Liver (tissue), 9 donors: Measurements from ENCODE around the gene ADGRV1. TPM values are rescaled to one million over a fixed set of nuclear protein-coding genes. Genes with fewer than 3 reads are reported as not detected.
A peak's percentile ranks its signal among the peaks of the same experiment; 100 is the strongest.

Source experiments
- DNase-seq: peaks from one replicate; pipeline ENCODE4 v3.0.0-alpha.2; 2017; ENCODE audit warnings: low spot score
- H3K27ac ChIP-seq, 2 donors: one replicate each; pipeline ENCODE4 v1.7.0; 2013; ENCODE audit warnings: inconsistent platforms in 2 of 2, low read length in 2 of 2, control low read depth in 1 of 2, low read depth in 1 of 2, mild to moderate bottlenecking in 1 of 2
- H3K27me3 ChIP-seq, 4 donors: one replicate each; pipeline versions ENCODE4 v1.6.1 to v1.7.0; 2013; ENCODE audit warnings: low read length in 3 of 4, inconsistent platforms in 1 of 4, mild to moderate bottlenecking in 1 of 4, moderate library complexity in 1 of 4; ENCODE audit not compliant: control insufficient read depth in 4 of 4, insufficient read depth in 4 of 4
- H3K36me3 ChIP-seq, 4 donors: one replicate each; pipeline versions ENCODE4 v1.6.1 to v1.7.0; 2013; ENCODE audit warnings: low read length in 3 of 4, mild to moderate bottlenecking in 3 of 4, low read depth in 1 of 4, moderate library complexity in 1 of 4; ENCODE audit not compliant: control insufficient read depth in 4 of 4, insufficient read depth in 3 of 4
- H3K4me1 ChIP-seq, 4 donors: one replicate each; pipeline versions ENCODE4 v1.6.1 to v1.7.0; 2013; ENCODE audit warnings: low read length in 3 of 4, mild to moderate bottlenecking in 3 of 4, moderate library complexity in 1 of 4; ENCODE audit not compliant: control insufficient read depth in 4 of 4, insufficient read depth in 4 of 4
- H3K4me3 ChIP-seq, 3 donors: one replicate each; pipeline versions ENCODE4 v1.6.1 to v1.7.0; 2013; ENCODE audit warnings: low read length in 3 of 3, control low read depth in 1 of 3, low read depth in 1 of 3, mild to moderate bottlenecking in 1 of 3
- H3K9ac ChIP-seq, 2 donors: one replicate each; pipeline ENCODE4 v1.7.0; 2013; ENCODE audit warnings: low read length in 2 of 2, mild to moderate bottlenecking in 2 of 2, moderate library complexity in 2 of 2, control low read depth in 1 of 2, low read depth in 1 of 2
- H3K9me3 ChIP-seq, 4 donors: one replicate each; pipeline versions ENCODE4 v1.6.1 to v1.7.0; 2013; ENCODE audit warnings: low read length in 3 of 4; ENCODE audit not compliant: control insufficient read depth in 4 of 4
- EGR1 ChIP-seq, 2 donors: IDR thresholded peaks; 2 replicates each; pipeline ENCODE4 v1.6.1; 2016 to 2018; ENCODE audit warnings: antibody characterized with exemption in 2 of 2, low read depth in 2 of 2
- FOXA1 ChIP-seq: IDR thresholded peaks from 2 replicates; pipeline ENCODE4 v1.6.1; 2016; ENCODE audit warnings: antibody characterized with exemption
- HNF4A ChIP-seq, 2 donors: conservative IDR thresholded peaks; 2 replicates each; pipeline ENCODE4 v1.6.1; 2016; ENCODE audit warnings: antibody characterized with exemption in 2 of 2, mild to moderate bottlenecking in 2 of 2
- RAD21 ChIP-seq, 2 donors: IDR thresholded peaks; 2 replicates each; pipeline ENCODE4 v1.6.1; 2016; ENCODE audit warnings: antibody characterized with exemption in 2 of 2, mild to moderate bottlenecking in 2 of 2
- RXRA ChIP-seq, 2 donors: IDR thresholded peaks; 2 replicates each; pipeline ENCODE4 v1.6.1; 2017 to 2018; ENCODE audit warnings: antibody characterized with exemption in 2 of 2, mild to moderate bottlenecking in 1 of 2
- SP1 ChIP-seq: IDR thresholded peaks from 2 replicates; pipeline ENCODE4 v1.6.1; 2018; ENCODE audit warnings: antibody characterized with exemption, mild to moderate bottlenecking
- WGBS: extraction: QIAGEN DNeasy Blood & Tissue Kit; methylation state at CpG from one replicate; pipeline ENCODE4 v1.1.7; 2013; 5-methylcytosine and 5-hydroxymethylcytosine counted together
- polyA plus RNA-seq, 2 donors: library from polyadenylated mRNA; stranded (reverse) in 1 of 2; unstranded in 1 of 2; fragments of 200-250 nt in 1 of 2; fragments of >200 nt in 1 of 2; fragmentation: Nextera tagmentation in 1 of 2; extraction: Ambion mirVana in 1 of 2; gene quantifications; one replicate each; pipeline versions ENCODE4 v1.2.1 to v1.2.3, GENCODE V29; 2013 to 2015
- total RNA-seq, 2 donors: library from RNA; depleted of rRNA; stranded (reverse); fragments of >200 nt; gene quantifications; one replicate each; pipeline ENCODE4 v1.2.3, GENCODE V29; 2014
- TF ChIP-seq, protein P1 (sequence below): fragments of 150-350 bp; IDR thresholded peaks from 2 replicates; pipeline ENCODE4 v1.5.1; 2017; ENCODE audit warnings: improper control_type of control experiment, low read depth, low read length; ENCODE audit not compliant: missing input control
- TF ChIP-seq, protein P2 (sequence below): IDR thresholded peaks from 2 replicates; pipeline ENCODE4 v1.6.1; 2016; ENCODE audit warnings: antibody characterized with exemption
- TF ChIP-seq, protein P3 (sequence below): IDR thresholded peaks from 2 replicates; pipeline ENCODE4 v1.6.1; 2016; ENCODE audit warnings: antibody characterized with exemption
- donor health status: healthy.
- donor health status: healthy.
- donor health status: healthy.
- donor health status: healthy.
- donor health status: healthy.

The ADGRV1 gene
- total and polyA plus RNA-seq, 4 donors: 5.1 to 15.5 (median 9.6) TPM

DNA sequence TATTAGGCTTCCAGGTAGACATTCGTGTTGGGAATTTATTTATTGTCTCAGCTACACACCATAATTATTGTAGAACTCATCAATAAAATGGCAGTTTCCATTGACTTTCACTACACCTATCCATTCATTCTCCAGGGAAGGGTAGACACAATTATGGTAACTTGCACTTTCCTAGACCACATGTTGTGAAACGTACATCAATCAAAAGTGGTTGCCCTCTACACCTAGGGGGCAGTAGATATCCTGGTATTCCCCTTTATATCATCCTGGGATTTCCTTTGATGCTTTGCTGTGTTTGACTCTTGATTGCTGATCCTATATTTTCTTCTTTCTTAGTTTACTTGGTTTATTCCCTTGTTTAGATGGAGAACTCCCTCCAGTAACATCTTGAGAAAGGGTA lies 47.9 kb downstream of the ADGRV1 start:
- Histone ChIP-seq H3K4me1 (no peaks in the 10 kb centered on the region), H3K4me3 (no peak overlapping the region), H3K9me3 (no peaks in the 10 kb centered on the region), H3K27me3 (peaks cover 0 to 10% (median 1%) of the 10 kb centered on the region in 4 donors), H3K36me3 (no peaks in the 10 kb centered on the region), H3K9ac (no peak overlapping the region), H3K27ac (no peak overlapping the region)
- no peak for TF ChIP-seq HNF4A (conservative IDR thresholded peaks at IDR 0.05)
- TF ChIP-seq, protein P1, sequence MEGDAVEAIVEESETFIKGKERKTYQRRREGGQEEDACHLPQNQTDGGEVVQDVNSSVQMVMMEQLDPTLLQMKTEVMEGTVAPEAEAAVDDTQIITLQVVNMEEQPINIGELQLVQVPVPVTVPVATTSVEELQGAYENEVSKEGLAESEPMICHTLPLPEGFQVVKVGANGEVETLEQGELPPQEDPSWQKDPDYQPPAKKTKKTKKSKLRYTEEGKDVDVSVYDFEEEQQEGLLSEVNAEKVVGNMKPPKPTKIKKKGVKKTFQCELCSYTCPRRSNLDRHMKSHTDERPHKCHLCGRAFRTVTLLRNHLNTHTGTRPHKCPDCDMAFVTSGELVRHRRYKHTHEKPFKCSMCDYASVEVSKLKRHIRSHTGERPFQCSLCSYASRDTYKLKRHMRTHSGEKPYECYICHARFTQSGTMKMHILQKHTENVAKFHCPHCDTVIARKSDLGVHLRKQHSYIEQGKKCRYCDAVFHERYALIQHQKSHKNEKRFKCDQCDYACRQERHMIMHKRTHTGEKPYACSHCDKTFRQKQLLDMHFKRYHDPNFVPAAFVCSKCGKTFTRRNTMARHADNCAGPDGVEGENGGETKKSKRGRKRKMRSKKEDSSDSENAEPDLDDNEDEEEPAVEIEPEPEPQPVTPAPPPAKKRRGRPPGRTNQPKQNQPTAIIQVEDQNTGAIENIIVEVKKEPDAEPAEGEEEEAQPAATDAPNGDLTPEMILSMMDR: peak; percentile 19
- no peak for TF ChIP-seq FOXA1
- TF ChIP-seq, protein P2, sequence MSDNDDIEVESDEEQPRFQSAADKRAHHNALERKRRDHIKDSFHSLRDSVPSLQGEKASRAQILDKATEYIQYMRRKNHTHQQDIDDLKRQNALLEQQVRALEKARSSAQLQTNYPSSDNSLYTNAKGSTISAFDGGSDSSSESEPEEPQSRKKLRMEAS: no peak
- peak in 1 of 2 donors; percentile 14 for TF ChIP-seq RAD21 (IDR thresholded peaks at IDR 0.05)
- TF ChIP-seq SP1: no peak
- DNase-seq: no peak
- WGBS: 33% methylated on average over 2 of the region's 2 CpGs

DNA sequence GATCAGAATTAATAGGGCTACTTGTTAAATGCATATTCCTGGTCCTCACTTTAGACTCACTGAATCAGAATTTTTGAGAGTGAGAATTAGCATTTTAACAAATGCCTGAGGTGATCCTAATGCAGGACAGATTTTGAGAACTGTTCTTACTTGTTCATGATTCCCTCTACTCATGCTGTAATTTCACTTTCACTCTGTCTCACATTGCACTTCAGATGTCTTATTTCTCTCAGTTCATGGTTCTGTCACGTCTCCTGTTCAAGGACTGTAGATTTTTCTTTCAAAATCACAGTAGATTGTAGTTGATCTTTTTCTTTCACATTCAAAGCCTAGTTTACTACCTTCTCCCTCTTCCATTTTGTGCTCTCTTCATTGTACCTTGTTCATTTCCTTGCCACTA lies 54.3 kb downstream of the ADGRV1 start:
- peaks cover 0 to 6% (median 0%) of the 10 kb centered on the region in 4 donors for H3K27me3 ChIP-seq
- no peak overlapping the region for H3K9ac ChIP-seq
- H3K4me3 ChIP-seq: no peak overlapping the region
- no peaks in the 10 kb centered on the region for H3K4me1 ChIP-seq
- H3K9me3 ChIP-seq: no peaks in the 10 kb centered on the region
- no peak overlapping the region for H3K27ac ChIP-seq
- WGBS: 42% methylated on average over 1 of the region's 1 CpG
- DNase-seq: no peak
- TF ChIP-seq, protein P3, sequence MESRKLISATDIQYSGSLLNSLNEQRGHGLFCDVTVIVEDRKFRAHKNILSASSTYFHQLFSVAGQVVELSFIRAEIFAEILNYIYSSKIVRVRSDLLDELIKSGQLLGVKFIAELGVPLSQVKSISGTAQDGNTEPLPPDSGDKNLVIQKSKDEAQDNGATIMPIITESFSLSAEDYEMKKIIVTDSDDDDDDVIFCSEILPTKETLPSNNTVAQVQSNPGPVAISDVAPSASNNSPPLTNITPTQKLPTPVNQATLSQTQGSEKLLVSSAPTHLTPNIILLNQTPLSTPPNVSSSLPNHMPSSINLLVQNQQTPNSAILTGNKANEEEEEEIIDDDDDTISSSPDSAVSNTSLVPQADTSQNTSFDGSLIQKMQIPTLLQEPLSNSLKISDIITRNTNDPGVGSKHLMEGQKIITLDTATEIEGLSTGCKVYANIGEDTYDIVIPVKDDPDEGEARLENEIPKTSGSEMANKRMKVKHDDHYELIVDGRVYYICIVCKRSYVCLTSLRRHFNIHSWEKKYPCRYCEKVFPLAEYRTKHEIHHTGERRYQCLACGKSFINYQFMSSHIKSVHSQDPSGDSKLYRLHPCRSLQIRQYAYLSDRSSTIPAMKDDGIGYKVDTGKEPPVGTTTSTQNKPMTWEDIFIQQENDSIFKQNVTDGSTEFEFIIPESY: no peak
- TF ChIP-seq SP1 (no peak), FOXA1 (no peak), HNF4A (conservative IDR thresholded peaks at IDR 0.05) (no peak)
- TF ChIP-seq, protein P1: no peak
- H3K36me3 ChIP-seq: no peaks in the 10 kb centered on the region

DNA sequence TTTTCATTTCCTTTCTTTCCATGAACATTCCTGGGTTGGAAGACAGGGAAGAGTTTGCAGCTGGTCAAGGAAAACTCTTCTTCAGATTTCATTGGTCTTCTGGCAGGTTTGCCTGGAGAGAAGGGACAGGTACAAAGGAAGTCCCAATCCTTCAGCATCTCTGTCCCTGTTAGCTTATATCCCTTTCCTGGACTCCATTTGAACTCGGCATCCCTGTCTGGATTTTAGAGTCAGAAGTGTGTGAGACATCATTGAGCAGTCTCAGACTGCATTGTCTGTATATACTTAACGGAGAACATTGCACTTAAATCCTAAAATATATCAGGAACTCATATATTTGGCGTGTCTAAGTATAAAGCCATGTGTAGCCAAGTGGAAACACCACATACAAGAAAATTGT lies 54.9 kb downstream of the ADGRV1 start:
- Histone ChIP-seq H3K4me1 (no peaks in the 10 kb centered on the region), H3K4me3 (no peak overlapping the region), H3K27ac (no peak overlapping the region), H3K36me3 (no peaks in the 10 kb centered on the region), H3K9me3 (no peaks in the 10 kb centered on the region), H3K9ac (no peak overlapping the region), H3K27me3 (peaks cover 0 to 6% (median 0%) of the 10 kb centered on the region in 4 donors)
- TF ChIP-seq SP1 (no peak), RXRA (IDR thresholded peaks at IDR 0.05) (no peak), EGR1 (IDR thresholded peaks at IDR 0.05; ENCODE audit: low read depth in 2 of 2) (no peak)
- no peak for DNase-seq
- 75% methylated on average over 3 of the region's 3 CpGs for WGBS
